G401.6 (cell line): Measurements from ENCODE around the gene ZNF480.
"Not testable (repeated sequence)": the region's sequence is repeated elsewhere in the genome, so short reads cannot be mapped to it uniquely, and the experiment has no call there.

Source experiments
- FAIRE-seq: peaks from 2 replicates; lab custom pipeline; 2012; peaks lifted over from hg19 to GRCh38; lab: Jason Lieb, UNC

ZNF480 gene

GRCh38 chr19:52339022-52339421 is 42.1 kb downstream of the ZNF480 start:
- not testable (repeated sequence) for FAIRE-seq

- no peak for FAIRE-seq
Observed at GRCh38 chr19:52343548-52343947, 46.6 kb downstream of the ZNF480 start.

GRCh38 chr19:52345162-52345561 is 48.2 kb downstream of the ZNF480 start:
- no peak for FAIRE-seq

GRCh38 chr19:52351512-52351911 is 54.5 kb downstream of the ZNF480 start:
- FAIRE-seq = no peak

GRCh38 chr19:52366414-52366824 is 69.5 kb downstream of the ZNF480 start:
- no peak for FAIRE-seq

- FAIRE-seq = no peak
Observed at GRCh38 chr19:52369559-52370340, 72.8 kb downstream of the ZNF480 start, which contains the start of gene ZNF880. Gene ZNF880, plus strand, starts transcription at chr19:52369923. Its CDS starts 43 bp downstream, at chr19:52369966.

GRCh38 chr19:52370341-52370710 is 73.4 kb downstream of the ZNF480 start:
- FAIRE-seq = no peak
